GM12878 (cell line): ENCODE measurements around the gene CSNK1G3.

Source experiments
- BCL11A ChIP-seq: IDR thresholded peaks from 2 replicates; pipeline ENCODE4 v1.6.1; 2011; ENCODE audit warnings: low read depth, low read length
- CTCF ChIP-seq, 3 experiments: IDR thresholded peaks in 2 of 3; conservative IDR thresholded peaks in 1 of 3; 2 replicates each; pipeline ENCODE4 v1.5.1; 2011; ENCODE audit warnings: low read depth in 3 of 3, low read length in 3 of 3, mild to moderate bottlenecking in 3 of 3, control low read depth in 2 of 3, moderate library complexity in 2 of 3, inconsistent platforms in 1 of 3, mixed read lengths in 1 of 3; ENCODE audit not compliant: control insufficient read depth in 2 of 3, insufficient read depth in 1 of 3; ENCODE audit errors: extremely low read depth in 1 of 3
- FOS ChIP-seq: IDR thresholded peaks from 3 replicates; pipeline ENCODE4 v1.6.1; 2011; ENCODE audit warnings: borderline replicate concordance; ENCODE audit not compliant: insufficient read length; ENCODE audit errors: extremely low read depth
- MXI1 ChIP-seq: fragments of 150-350 bp; IDR thresholded peaks from 2 replicates; pipeline ENCODE4 v1.6.1; 2011; ENCODE audit warnings: low read depth, mild to moderate bottlenecking, inconsistent platforms, low read length, improper control_type of control experiment
- PML ChIP-seq: IDR thresholded peaks from 2 replicates; pipeline ENCODE4 v1.6.1; 2012; ENCODE audit warnings: low read length, inconsistent platforms
- ZNF274 ChIP-seq: IDR thresholded peaks from one replicate; pipeline ENCODE4 v1.8.0; 2011; ENCODE audit not compliant: insufficient read length, insufficient read depth

- TF ChIP-seq ZNF274 (no peak), PML (no peak), CTCF (IDR thresholded peaks at IDR 0.05 in 2 of 3, conservative IDR thresholded peaks at IDR 0.05 in 1 of 3; ENCODE audit: control insufficient read depth in 2 of 3, extremely low read depth in 1 of 3, insufficient read depth in 1 of 3, low read depth in 3 of 3, low read length in 3 of 3) (no peak), MXI1 (no peak), FOS (no peak), BCL11A (no peak)
Measured at GRCh38 chr5:123599171-123599570, 87.2 kb downstream of the CSNK1G3 start.
